Placental pericyte (primary cell): Measurements from ENCODE around the gene CYLD. TPM values are rescaled to one million over a fixed set of nuclear protein-coding genes. Genes with fewer than 3 reads are reported as not detected.

Source experiments
- small RNA-seq: library from RNA; depleted of rRNA; stranded (forward); fragments of <200 nt; gene quantifications from one replicate; pipeline ENCODE3, GENCODE V24; 2012; ENCODE audit warnings: low replicate concordance
- total RNA-seq: library from RNA; depleted of rRNA; stranded (reverse); fragments of >200 nt; gene quantifications from 2 replicates; pipeline ENCODE4 v1.2.3, GENCODE V29; 2012

The CYLD gene
- total RNA-seq, result 37.0 and 44.4 TPM in 2 replicates

GRCh38 chr16:50741781-50742575, at the start of gene CYLD:
CYLD (plus strand) TSS chr16:50742086; CDS start chr16:50749699, 7,613 bp downstream.

GRCh38 chr16:50692999-50693781, 48.7 kb upstream of the CYLD start, which contains the start of gene NOD2:
NOD2 (plus strand) TSS chr16:50693606; CDS start chr16:50699496, 5,890 bp downstream.

Small RNAs within 50 kb of the gene (small RNA-seq; reads per million reads assigned to genes)
- gene MIR3181, result not detected

Other genes with a start within 250 kb of the CYLD start
- 0.14 TPM in 1 of 2 replicates, not detected in the other for gene NKD1, start 193.7 kb upstream of the CYLD start, total RNA-seq
- gene SNX20, start 60.8 kb upstream of the CYLD start, total RNA-seq, result not detected in 2 replicates
- gene NOD2, start 48.5 kb upstream of the CYLD start, total RNA-seq, result not detected in 2 replicates